ENCODE results near the gene LMX1B.

GRCh38 chr9:126684965-126685465 is 71.3 kb downstream of the LMX1B start:
- TF ChIP-seq CEBPB (IDR thresholded peaks at IDR 0.05; ENCODE audit: low read depth) (no peak), POLR2AphosphoS5 (IDR thresholded peaks at IDR 0.05; ENCODE audit: low read depth, low read length) (no peak), CTCF (IDR thresholded peaks at IDR 0.05 in 2 of 3, conservative IDR thresholded peaks at IDR 0.05 in 1 of 3; ENCODE audit: borderline replicate concordance in 1 of 3, insufficient read depth in 1 of 3, low read depth in 2 of 3, low read length in 2 of 3) (no peak), POLR2A (IDR thresholded peaks at IDR 0.05; ENCODE audit: borderline replicate concordance, extremely low read depth, insufficient read depth, insufficient read length) (no peak), EZH2 (IDR thresholded peaks at IDR 0.05) (no peak), ZNF274 (IDR thresholded peaks at IDR 0.05; ENCODE audit: low read depth, low read length) (no peak), REST (IDR thresholded peaks at IDR 0.05; ENCODE audit: low read depth) (no peak)

Measured in HCT116 (cell line).